CD8-positive, alpha-beta memory T cell (primary cell): ENCODE data around the gene SNF8. TPM values are rescaled to one million over a fixed set of nuclear protein-coding genes. Genes with fewer than 3 reads are reported as not detected.

Experiments used
- CTCF ChIA-PET: fragments of 350-600 bp; sonication (Branson Sonifier 250); formaldehyde crosslinking; loops from one replicate; lab custom pipeline; 2021; ENCODE audit warnings: antibody characterized with exemption; lab: Charles Lee
- POLR2A ChIA-PET: fragments of 350-600 bp; sonication (Branson Sonifier 250); formaldehyde crosslinking; loops from one replicate; lab custom pipeline; 2021; ENCODE audit warnings: antibody characterized with exemption; lab: Charles Lee
- DNase-seq, 5 donors: peaks; one replicate each; pipeline versions ENCODE4 v3.0.0 to v3.0.0-alpha.2; 2020 to 2022; ENCODE audit warnings: mixed read lengths in 1 of 5
- H3K27ac ChIP-seq: one replicate; pipeline ENCODE4 v1.7.0; 2013; ENCODE audit warnings: low read depth, mild to moderate bottlenecking, low read length, moderate library complexity
- H3K27me3 ChIP-seq: 2 replicates; pipeline ENCODE4 v1.7.0; 2013; ENCODE audit warnings: low read length, mild to moderate bottlenecking; ENCODE audit not compliant: insufficient read depth, poor library complexity, severe bottlenecking
- H3K36me3 ChIP-seq: 2 replicates; pipeline ENCODE4 v1.7.0; 2013; ENCODE audit warnings: mild to moderate bottlenecking, low read length, moderate library complexity; ENCODE audit not compliant: insufficient read depth
- H3K4me1 ChIP-seq: 2 replicates; pipeline ENCODE4 v1.7.0; 2013; ENCODE audit warnings: mild to moderate bottlenecking, low read length, moderate library complexity; ENCODE audit not compliant: insufficient read depth
- H3K4me3 ChIP-seq: 2 replicates; pipeline ENCODE4 v1.7.0; 2013; ENCODE audit warnings: mild to moderate bottlenecking, low read length
- H3K9me3 ChIP-seq: 2 replicates; pipeline ENCODE4 v1.7.0; 2013; ENCODE audit warnings: mild to moderate bottlenecking, low read length
- H3K27ac Mint-ChIP-seq, 8 donors: one replicate each; pipeline ENCODE4 v1.8.0; 2020 to 2021; ENCODE audit warnings: mixed read lengths in 8 of 8, mild to moderate bottlenecking in 6 of 8, inconsistent platforms in 3 of 8, moderate library complexity in 3 of 8
- H3K27me3 Mint-ChIP-seq, 2 donors: one replicate each; pipeline ENCODE4 v1.8.0; 2020 to 2021; ENCODE audit warnings: mixed read lengths in 2 of 2, mild to moderate bottlenecking in 1 of 2, moderate library complexity in 1 of 2
- H3K36me3 Mint-ChIP-seq, 3 donors: one replicate each; pipeline ENCODE4 v1.8.0; 2020 to 2021; ENCODE audit warnings: mixed read lengths in 3 of 3, inconsistent platforms in 1 of 3, mild to moderate bottlenecking in 1 of 3
- H3K4me1 Mint-ChIP-seq, 3 donors: one replicate each; pipeline ENCODE4 v1.8.0; 2020 to 2021; ENCODE audit warnings: mixed read lengths in 3 of 3, inconsistent platforms in 1 of 3, mild to moderate bottlenecking in 1 of 3
- H3K4me3 Mint-ChIP-seq, 7 donors: one replicate each; pipeline ENCODE4 v1.8.0; 2020 to 2021; ENCODE audit warnings: mixed read lengths in 7 of 7, mild to moderate bottlenecking in 6 of 7, moderate library complexity in 4 of 7, inconsistent platforms in 2 of 7
- H3K9me3 Mint-ChIP-seq, 5 donors: one replicate each; pipeline ENCODE4 v1.8.0; 2020 to 2022; ENCODE audit warnings: mixed read lengths in 5 of 5, mild to moderate bottlenecking in 3 of 5, moderate library complexity in 2 of 5, inconsistent platforms in 1 of 5
- polyA plus RNA-seq: library from polyadenylated mRNA; unstranded; fragments of 300-500 nt; fragmentation: Illumina TruSeq; gene quantifications from one replicate; pipeline ENCODE4 v1.2.3, GENCODE V29; 2021
- total RNA-seq, 2 experiments: library from RNA; stranded (reverse); gene quantifications; one replicate each; pipeline ENCODE4 v1.2.3, GENCODE V29; 2021

The SNF8 gene
- total and polyA plus RNA-seq, 3 experiments from 2014 or later = 113 to 161 (median 151) TPM

GRCh38 chr17:48908853-48909394 is 35.7 kb downstream of the SNF8 start:
- peak overlapping the region; percentile 73 for H3K4me3 ChIP-seq
- Mint-ChIP-seq H3K27me3 (no peaks in the 10 kb centered on the region), H3K4me1 (peaks cover 50 to 62% (median 59%) of the 10 kb centered on the region in 3 donors), H3K27ac (peak overlapping the region; percentile 81 to 99 (median 96)), H3K36me3 (peaks cover 0 to 43% (median 3%) of the 10 kb centered on the region in 3 donors), H3K4me3 (peak overlapping the region; percentile 88 to 99 (median 92)), H3K9me3 (no peaks in the 10 kb centered on the region)
- POLR2A ChIA-PET = interaction anchor here (1.9 to 2.5 kb wide), 2 partner anchors 16 to 36 kb away, joined by 11 to 35 read pairs; partner anchors contain the start of genes ATP5MC1 and SNF8
- H3K4me1 ChIP-seq = peaks cover 29% of the 10 kb centered on the region
- H3K27me3 ChIP-seq = no peaks in the 10 kb centered on the region
- peak; percentile 73 to 89 (median 84) for DNase-seq
- H3K36me3 ChIP-seq = peaks cover 26% of the 10 kb centered on the region
- H3K27ac ChIP-seq = peak overlapping the region; percentile 91
- CTCF ChIA-PET = interaction anchor here (1.8 kb wide), 2 partner anchors 9 to 16 kb away, joined by 4 to 13 read pairs; partner anchors contain the start of gene ATP5MC1
- H3K9me3 ChIP-seq = no peaks in the 10 kb centered on the region

GRCh38 chr17:48908047-48908843 is 36.4 kb downstream of the SNF8 start, which contains the start of gene UBE2Z:
Gene UBE2Z, plus strand, starts transcription at chr17:48908407. Its CDS starts 97 bp downstream, at chr17:48908504.
- Mint-ChIP-seq H3K27ac (peak within 1 kb of the TSS; percentile 87 to 99 (median 98)), H3K36me3 (peaks cover 0 to 37% (median 1%) of the 10 kb centered on the region in 3 donors), H3K4me3 (peak within 1 kb of the TSS; percentile 88 to 99 (median 93)), H3K27me3 (no peaks in the 10 kb centered on the region), H3K4me1 (peaks cover 45 to 56% (median 53%) of the 10 kb centered on the region in 3 donors), H3K9me3 (no peaks in the 10 kb centered on the region)
- ChIA-PET POLR2A (interaction anchor here (0.9 to 2.5 kb wide), 3 partner anchors 15 to 77 kb away, joined by 3 to 35 read pairs (median 11); partner anchors contain the start of genes ATP5MC1, CALCOCO2 and SNF8), CTCF (interaction anchor here (1.0 to 1.8 kb wide), 6 partner anchors 10 to 32 kb away, joined by 3 to 13 read pairs (median 3); partner anchors contain the start of gene ATP5MC1)
- peaks cover 23% of the 10 kb centered on the region for H3K36me3 ChIP-seq
- peak; percentile 79 to 90 (median 84) for DNase-seq
- peak within 1 kb of the TSS; percentile 87 for H3K4me3 ChIP-seq
- H3K4me1 ChIP-seq = peaks cover 29% of the 10 kb centered on the region
- peak within 1 kb of the TSS; percentile 91 for H3K27ac ChIP-seq
- H3K27me3 ChIP-seq = no peaks in the 10 kb centered on the region
- no peaks in the 10 kb centered on the region for H3K9me3 ChIP-seq

GRCh38 chr17:48907713-48908046 is 37.0 kb downstream of the SNF8 start:
- H3K4me1 ChIP-seq = peaks cover 29% of the 10 kb centered on the region
- peak overlapping the region; percentile 91 for H3K27ac ChIP-seq
- H3K27me3 ChIP-seq = no peaks in the 10 kb centered on the region
- no peak for DNase-seq
- Mint-ChIP-seq H3K27ac (peak overlapping the region; percentile 87 to 99 (median 97)), H3K9me3 (no peaks in the 10 kb centered on the region), H3K27me3 (no peaks in the 10 kb centered on the region), H3K36me3 (peaks cover 0 to 32% (median 1%) of the 10 kb centered on the region in 3 donors), H3K4me3 (peak overlapping the region; percentile 88 to 99 (median 93)), H3K4me1 (peaks cover 41 to 50% (median 47%) of the 10 kb centered on the region in 3 donors)
- ChIA-PET CTCF (interaction anchor here (1.0 to 1.8 kb wide), 6 partner anchors 10 to 32 kb away, joined by 3 to 13 read pairs (median 3); partner anchors contain the start of gene ATP5MC1), POLR2A (interaction anchor here (0.9 to 2.5 kb wide), 3 partner anchors 15 to 77 kb away, joined by 3 to 35 read pairs (median 11); partner anchors contain the start of genes ATP5MC1, CALCOCO2 and SNF8)
- no peaks in the 10 kb centered on the region for H3K9me3 ChIP-seq
- H3K4me3 ChIP-seq = peak overlapping the region; percentile 87
- H3K36me3 ChIP-seq = peaks cover 22% of the 10 kb centered on the region

GRCh38 chr17:48905987-48906515 is 38.6 kb downstream of the SNF8 start:
- CTCF ChIA-PET = interaction anchor here (1.1 to 3.0 kb wide), 2 partner anchors 11 to 12 kb away, joined by 3 to 8 read pairs; no protein-coding TSS in a partner anchor
- peaks cover 7% of the 10 kb centered on the region for H3K36me3 ChIP-seq
- Mint-ChIP-seq H3K27ac (peak overlapping the region in 1 of 8 donors; percentile 24), H3K4me1 (peaks cover 26 to 34% (median 31%) of the 10 kb centered on the region in 3 donors), H3K27me3 (no peaks in the 10 kb centered on the region), H3K4me3 (peak overlapping the region in 3 of 7 donors; percentile 32 to 48 (median 47)), H3K9me3 (no peaks in the 10 kb centered on the region), H3K36me3 (peaks cover 0 to 18% (median 0%) of the 10 kb centered on the region in 3 donors)
- POLR2A ChIA-PET = no interaction called here
- H3K9me3 ChIP-seq = no peaks in the 10 kb centered on the region
- H3K27ac ChIP-seq = no peak overlapping the region
- H3K27me3 ChIP-seq = no peaks in the 10 kb centered on the region
- H3K4me3 ChIP-seq = no peak overlapping the region
- peaks cover 21% of the 10 kb centered on the region for H3K4me1 ChIP-seq
- no peak for DNase-seq

- CTCF ChIA-PET = interaction anchor here (1.1 to 3.0 kb wide), 3 partner anchors 10 to 26 kb away, joined by 3 to 8 read pairs (median 7); partner anchors contain the start of gene ATP5MC1
- no peaks in the 10 kb centered on the region for H3K9me3 Mint-ChIP-seq
Observed at GRCh38 chr17:48904428-48904827, 40.2 kb downstream of the SNF8 start.

GRCh38 chr17:48903401-48903800 is 41.2 kb downstream of the SNF8 start:
- ChIA-PET POLR2A (interaction anchor here (0.6 to 0.7 kb wide), 2 partner anchors 12 to 14 kb away, joined by 3 to 9 read pairs; no protein-coding TSS in a partner anchor), CTCF (interaction anchor here (0.7 to 4.3 kb wide), 7 partner anchors 9 to 268 kb away, joined by 3 to 13 read pairs (median 6); partner anchors contain the start of gene ATP5MC1)
- H3K4me1 ChIP-seq = no peaks in the 10 kb centered on the region
- H3K27me3 ChIP-seq = no peaks in the 10 kb centered on the region
- Mint-ChIP-seq H3K27ac (no peak overlapping the region), H3K36me3 (peaks cover 0 to 7% (median 0%) of the 10 kb centered on the region in 3 donors), H3K9me3 (no peaks in the 10 kb centered on the region), H3K4me3 (no peak overlapping the region), H3K4me1 (peaks cover 6 to 12% (median 9%) of the 10 kb centered on the region in 3 donors), H3K27me3 (no peaks in the 10 kb centered on the region)
- H3K27ac ChIP-seq = no peak overlapping the region
- H3K36me3 ChIP-seq = no peaks in the 10 kb centered on the region
- no peak overlapping the region for H3K4me3 ChIP-seq
- no peak for DNase-seq
- H3K9me3 ChIP-seq = no peaks in the 10 kb centered on the region

More at GRCh38 chr17:48904428-48904827, 40.2 kb downstream of the SNF8 start:
- Mint-ChIP-seq H3K4me3 (peak overlapping the region in 1 of 7 donors; percentile 64), H3K4me1 (peaks cover 10 to 17% (median 14%) of the 10 kb centered on the region in 3 donors), H3K36me3 (peaks cover 0 to 8% (median 0%) of the 10 kb centered on the region in 3 donors), H3K27ac (peak overlapping the region in 1 of 8 donors; percentile 69), H3K27me3 (no peaks in the 10 kb centered on the region)
- peaks cover 4% of the 10 kb centered on the region for H3K4me1 ChIP-seq
- H3K9me3 ChIP-seq = no peaks in the 10 kb centered on the region
- no peaks in the 10 kb centered on the region for H3K27me3 ChIP-seq
- no peak overlapping the region for H3K27ac ChIP-seq
- POLR2A ChIA-PET = interaction anchor here (0.6 kb wide), 1 partner anchor 1152 kb away, joined by 4 read pairs; no protein-coding TSS in a partner anchor
- no peak for DNase-seq
- no peak overlapping the region for H3K4me3 ChIP-seq
- H3K36me3 ChIP-seq = no peaks in the 10 kb centered on the region

- Histone ChIP-seq H3K4me1 (no peaks in the 10 kb centered on the region), H3K27me3 (no peaks in the 10 kb centered on the region), H3K4me3 (no peak overlapping the region), H3K36me3 (no peaks in the 10 kb centered on the region), H3K9me3 (no peaks in the 10 kb centered on the region), H3K27ac (no peak overlapping the region)
- Mint-ChIP-seq H3K36me3 (peaks cover 3 to 20% (median 3%) of the 10 kb centered on the region in 3 donors), H3K4me3 (peak overlapping the region in 1 of 7 donors; percentile 16), H3K27ac (no peak overlapping the region), H3K27me3 (no peaks in the 10 kb centered on the region), H3K9me3 (no peaks in the 10 kb centered on the region), H3K4me1 (no peaks in the 10 kb centered on the region)
- DNase-seq = no peak
- POLR2A ChIA-PET = interaction anchor here (0.6 kb wide), 1 partner anchor 765 kb away, joined by 3 read pairs; no protein-coding TSS in a partner anchor
- CTCF ChIA-PET = interaction anchor here (0.9 to 4.3 kb wide), 2 partner anchors 22 to 742 kb away, joined by 3 to 13 read pairs; no protein-coding TSS in a partner anchor
Observed at GRCh38 chr17:48901241-48901640, 43.4 kb downstream of the SNF8 start.
